Activated CD4-positive, CD25-positive, alpha-beta regulatory T cell treated with anti-CD3 and anti-CD28 coated beads, Interleukin-2, amount 50 U/mL, for 24 hours (primary cell): ENCODE data around the gene FHIT.
"Not testable (repeated sequence)": the region's sequence is repeated elsewhere in the genome, so short reads cannot be mapped to it uniquely, and the experiment has no call there.

Experiments
- ATAC-seq, 2 donors: fragments of 150-1000 bp; cut with Tn5 transposase; one replicate each; pipeline ENCODE4 v1.10.0; 2021; ENCODE audit warnings: mild to moderate bottlenecking in 1 of 2, moderate library complexity in 1 of 2

FHIT gene

GRCh38 chr3:61226166-61226686 is 25.0 kb downstream of the FHIT start:
- no peak for ATAC-seq

- ATAC-seq, result no peak
These were observed 26.4 kb downstream of the FHIT start for GRCh38 chr3:61224823-61225222.

DNA sequence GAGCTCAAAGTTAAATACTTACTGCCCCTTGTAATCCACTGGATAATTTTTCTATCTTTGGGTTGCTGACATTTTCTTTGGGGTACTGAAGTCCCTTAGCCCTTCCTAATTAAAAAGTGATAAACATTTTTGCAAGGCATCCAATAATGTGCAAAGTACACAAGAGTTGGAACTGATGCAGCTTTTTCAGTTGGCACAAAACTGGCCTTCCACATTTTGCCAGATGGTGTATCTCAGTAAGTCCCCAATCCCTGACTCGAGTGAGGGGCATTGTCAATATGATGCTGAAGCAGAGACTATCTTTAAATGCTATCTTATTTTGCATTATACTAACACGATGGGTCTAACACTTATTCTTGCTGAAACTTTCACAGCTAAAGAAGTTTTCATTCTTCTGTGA is 27.8 kb downstream of the FHIT start:
- ATAC-seq, result no peak

GRCh38 chr3:61222467-61222866 is 28.8 kb downstream of the FHIT start:
- no peak for ATAC-seq

GRCh38 chr3:61221759-61222362 is 29.4 kb downstream of the FHIT start:
- no peak for ATAC-seq

DNA sequence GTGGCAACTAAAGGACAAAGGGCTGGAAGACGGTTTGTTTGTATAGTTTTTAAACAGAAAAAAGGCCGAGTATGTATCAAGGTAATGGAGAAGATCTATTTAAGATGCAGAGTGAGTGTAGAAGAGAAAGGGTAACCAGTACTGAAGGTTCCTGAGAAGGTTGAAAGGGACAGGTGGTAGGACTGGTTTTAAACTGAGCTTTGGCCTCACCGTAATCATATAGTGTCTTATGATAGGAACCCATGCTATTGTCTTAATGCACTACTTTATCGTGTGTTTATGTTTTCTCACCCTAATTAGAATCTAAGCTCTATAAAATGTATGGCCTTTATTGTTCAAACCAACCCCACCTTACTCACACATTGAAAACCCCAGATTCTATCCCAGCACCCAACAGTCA is 32.7 kb downstream of the FHIT start:
- no peak for ATAC-seq

- ATAC-seq, result not testable (repeated sequence)
These were observed 35.1 kb downstream of the FHIT start for GRCh38 chr3:61216171-61216570.

DNA sequence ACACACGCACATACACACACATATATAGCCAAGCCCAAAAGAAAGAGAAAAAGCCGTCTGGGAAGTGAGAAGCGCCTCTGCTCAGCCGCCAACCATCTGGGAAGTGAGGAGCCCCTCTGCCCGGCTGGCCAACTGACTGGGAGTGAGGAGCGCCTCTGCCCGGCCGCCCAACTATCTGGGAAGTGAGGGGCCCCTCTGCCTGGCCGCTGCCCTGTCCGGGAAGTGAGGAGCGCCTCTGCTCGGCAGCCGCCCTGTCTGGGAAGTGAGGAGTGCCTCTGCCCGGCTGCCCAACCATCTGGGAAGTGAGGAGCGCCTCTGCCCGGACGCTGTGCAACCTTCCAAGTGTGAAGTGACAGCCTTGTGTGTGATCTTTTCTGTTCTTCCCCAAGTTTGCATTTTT is 49.2 kb downstream of the FHIT start:
- no peak for ATAC-seq

DNA sequence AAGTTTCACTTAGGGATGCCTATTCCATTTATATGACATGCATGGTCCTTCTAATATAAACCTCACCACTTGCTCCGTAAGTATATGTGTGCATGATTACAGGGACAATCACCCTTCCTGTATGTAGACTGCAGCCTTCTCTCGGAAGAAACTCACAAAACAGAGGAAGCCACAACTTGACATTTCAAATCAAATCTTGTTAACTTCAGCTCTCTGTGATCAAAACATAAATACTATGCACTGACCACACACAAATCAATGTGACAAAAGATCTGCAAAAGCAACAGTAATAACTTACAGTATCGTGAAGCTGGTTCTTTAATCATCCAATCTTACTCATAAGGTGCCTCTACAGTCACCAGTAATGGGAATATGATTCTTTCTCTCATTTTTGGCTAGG is 50.2 kb downstream of the FHIT start:
- ATAC-seq, result no peak

DNA sequence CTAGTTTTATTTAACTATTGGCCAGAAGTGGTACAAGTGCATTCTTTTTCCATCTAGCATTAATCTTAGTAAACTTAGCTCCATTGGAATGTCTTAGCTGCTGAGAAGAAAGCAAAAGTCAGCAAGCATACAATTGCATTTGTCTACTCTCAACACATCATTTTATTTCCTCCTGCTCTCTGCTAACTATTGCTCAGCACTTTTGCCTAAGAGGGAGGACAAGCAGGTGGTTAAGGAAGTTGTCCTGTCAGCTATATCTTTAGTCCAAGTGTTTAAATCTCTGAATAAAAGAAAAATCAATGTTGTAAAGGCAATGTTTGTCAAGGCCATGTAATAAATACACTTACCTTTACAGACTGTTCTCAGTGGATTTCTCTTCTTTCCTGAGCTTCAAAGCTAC is 51.0 kb downstream of the FHIT start:
- ATAC-seq, result no peak

GRCh38 chr3:61199843-61200242 is 51.4 kb downstream of the FHIT start:
- no peak for ATAC-seq

GRCh38 chr3:61194892-61195538 is 56.2 kb downstream of the FHIT start:
- ATAC-seq, result no peak

DNA sequence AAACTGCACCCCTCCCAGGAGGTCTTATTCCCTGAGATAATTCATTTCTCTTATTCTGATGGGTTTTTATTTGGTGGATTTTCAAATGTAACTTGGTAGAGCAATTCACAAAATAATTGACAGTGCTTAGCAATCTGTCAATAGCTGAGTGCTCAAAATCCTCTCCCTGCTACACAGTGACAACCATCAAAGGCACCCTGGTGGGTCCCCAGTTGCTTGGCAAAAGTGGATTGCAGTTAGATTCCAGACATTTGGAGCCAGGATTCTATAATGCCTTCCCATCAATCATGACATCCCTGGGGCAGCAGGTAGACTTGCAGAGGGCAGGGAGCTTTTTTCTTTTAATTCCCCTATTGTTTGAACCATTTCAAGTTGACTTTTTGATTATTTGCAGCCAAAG is 59.0 kb downstream of the FHIT start:
- ATAC-seq, result no peak

- ATAC-seq, result not testable (repeated sequence)
These were observed 61.0 kb downstream of the FHIT start for GRCh38 chr3:61190205-61190604.

- ATAC-seq, result no peak
These were observed 65.2 kb downstream of the FHIT start for GRCh38 chr3:61186030-61186429.

DNA sequence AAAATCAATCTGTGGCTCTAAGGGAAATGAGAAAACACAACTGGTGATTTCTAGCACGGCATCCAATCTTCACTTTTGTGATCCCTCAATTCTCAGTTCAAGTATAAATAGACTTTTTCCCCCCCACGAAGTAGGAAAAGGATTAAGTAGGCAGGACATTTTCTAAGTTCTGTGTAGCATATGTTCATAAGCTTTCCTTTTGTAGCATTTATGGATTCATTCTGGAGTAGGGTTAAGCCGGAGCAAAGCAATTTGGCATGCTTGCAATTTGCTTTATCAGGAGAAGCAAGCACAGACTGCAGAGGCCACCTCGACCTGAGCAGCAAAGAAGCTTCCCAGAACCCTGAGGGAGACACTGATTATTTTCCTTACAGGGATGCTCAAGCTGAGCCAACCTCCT is 66.3 kb downstream of the FHIT start:
- ATAC-seq, result no peak

DNA sequence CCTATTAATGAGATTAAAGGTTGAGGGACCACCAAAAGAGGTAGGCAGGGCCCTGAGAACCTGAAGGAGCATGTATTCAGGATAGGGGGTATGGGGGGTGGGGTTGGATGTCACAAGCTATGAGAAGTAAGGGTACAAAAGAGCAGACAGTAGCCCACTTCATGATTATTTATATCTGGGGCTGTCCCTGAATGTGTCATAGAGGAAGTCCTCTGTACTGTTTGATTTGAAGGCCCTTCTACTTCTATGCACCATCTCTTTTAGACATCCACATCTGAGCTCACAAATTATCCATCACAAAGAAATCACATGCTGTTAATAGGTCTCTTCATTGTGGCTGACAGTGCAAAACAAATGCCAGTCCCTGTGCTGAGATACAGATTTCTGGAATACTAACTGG is 68.6 kb downstream of the FHIT start:
- ATAC-seq, result peak; percentile 53 to 55

- peak; percentile 75 to 83 for ATAC-seq
These were observed 69.4 kb downstream of the FHIT start for GRCh38 chr3:61181874-61182273.

DNA sequence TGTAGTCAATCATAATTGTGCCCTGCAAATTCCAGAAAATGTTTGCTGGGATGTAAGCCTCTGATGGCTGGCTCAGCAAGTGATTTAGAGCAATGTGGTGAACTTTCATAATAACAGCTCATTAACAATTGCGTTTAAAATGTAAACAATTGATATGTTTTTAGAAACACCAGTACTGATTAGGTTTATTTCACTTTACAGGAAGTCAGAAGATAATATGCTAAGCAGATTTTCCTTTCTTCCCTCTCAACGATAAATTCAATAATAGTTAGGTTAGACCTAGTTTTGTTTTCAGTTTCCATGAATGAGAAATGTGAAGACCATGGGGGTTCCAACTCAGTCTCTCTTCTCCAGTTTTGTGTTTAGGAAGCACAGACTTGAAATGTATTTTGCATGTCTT is 71.0 kb downstream of the FHIT start:
- no peak for ATAC-seq

- no peak for ATAC-seq
These were observed 73.1 kb downstream of the FHIT start for GRCh38 chr3:61178167-61178566.

- no peak for ATAC-seq
These were observed 73.8 kb downstream of the FHIT start for GRCh38 chr3:61177450-61177849.

- ATAC-seq, result no peak
These were observed 77.6 kb downstream of the FHIT start for GRCh38 chr3:61173676-61174075.

DNA sequence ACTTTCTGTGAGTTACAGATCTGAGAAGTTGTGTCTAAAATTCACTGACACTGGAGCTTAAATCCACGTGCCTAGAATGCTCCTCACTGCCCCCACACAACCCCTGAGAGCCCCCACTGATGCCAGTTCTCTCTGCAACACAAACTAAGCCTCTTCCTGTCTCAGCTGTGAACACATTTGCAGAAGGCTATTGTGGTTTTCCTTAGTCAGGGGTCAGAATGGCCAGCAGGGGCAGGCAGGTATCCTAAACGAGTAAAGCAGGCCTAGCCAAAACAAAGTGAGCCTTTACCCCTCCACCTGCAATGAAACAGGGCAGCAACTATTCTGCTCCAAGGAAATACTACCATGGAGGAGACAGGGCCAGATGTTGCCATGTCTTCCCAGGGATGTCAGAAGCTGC is 78.6 kb downstream of the FHIT start:
- ATAC-seq, result no peak

DNA sequence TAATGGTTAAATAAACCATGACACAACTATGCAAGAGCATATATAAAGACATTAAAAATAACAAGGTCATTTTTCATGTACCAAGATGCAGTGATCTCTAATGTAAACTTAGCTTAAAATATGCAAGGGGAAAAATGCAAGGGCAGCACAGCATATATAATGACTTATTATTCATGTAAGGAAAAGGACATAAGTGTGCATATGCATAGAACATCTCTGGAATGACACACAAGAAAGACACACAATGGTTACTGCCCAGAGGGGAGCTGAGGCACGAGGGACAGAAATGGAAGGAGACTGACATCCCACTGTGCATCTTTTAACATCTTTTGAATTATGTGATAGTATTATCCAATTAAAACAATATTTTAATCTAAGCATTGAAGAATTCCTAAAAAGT is 79.0 kb downstream of the FHIT start:
- no peak for ATAC-seq
